ENCODE results near the gene GRID1.

GRCh38 chr10:85792533-85792858, 574.1 kb downstream of the GRID1 start:
- TF ChIP-seq JUND (IDR thresholded peaks at IDR 0.05) (no peak), POLR2A (IDR thresholded peaks at IDR 0.05; ENCODE audit: borderline replicate concordance, extremely low read depth, insufficient read depth, insufficient read length) (no peak), YY1 (IDR thresholded peaks at IDR 0.05; ENCODE audit: extremely low read depth, insufficient replicate concordance, low read depth, low read length) (no peak), EZH2phosphoT487 (IDR thresholded peaks at IDR 0.05; ENCODE audit: borderline replicate concordance) (no peak)

Data from HCT116 (cell line).